GM23248 (cell line): ENCODE data around the gene GNAQ.

ENCODE experiments used
- EZH2 ChIP-seq: fragments of 200-600 bp; sonication (generic); IDR thresholded peaks from 2 replicates; pipeline ENCODE4 v1.6.1; 2018; ENCODE audit warnings: antibody characterized with exemption, mild to moderate bottlenecking; ENCODE audit not compliant: insufficient read depth, poor library complexity, severe bottlenecking
- EZH2phosphoT487 ChIP-seq: fragments of 200-600 bp; sonication (generic); IDR thresholded peaks from 2 replicates; pipeline ENCODE4 v1.6.1; 2018; ENCODE audit warnings: antibody characterized with exemption, moderate library complexity, mild to moderate bottlenecking, low read depth; ENCODE audit not compliant: insufficient read depth

GRCh38 chr9:77819657-77820056 lies 212.0 kb downstream of the GNAQ start:
- no peak for TF ChIP-seq EZH2
- TF ChIP-seq EZH2phosphoT487: no peak
